WTC11 (cell line): Measurements from ENCODE around the gene LSM6. TPM values are rescaled to one million over a fixed set of nuclear protein-coding genes. Genes with fewer than 3 reads are reported as not detected.

ENCODE experiments used
- ATAC-seq: fragments of 200-7000 bp; cut with Tn5 transposase; 2 replicates; pipeline ENCODE4 v1.10.0; 2021; ENCODE audit warnings: mild to moderate bottlenecking, moderate library complexity
- CTCF ChIA-PET: fragments of 300-600 bp; sonication (Branson Sonifier 250); formaldehyde crosslinking; loops from one replicate; lab custom pipeline; 2021; ENCODE audit warnings: antibody characterized with exemption; lab: Charles Lee
- POLR2A ChIA-PET: fragments of 350-600 bp; sonication (Branson Sonifier 250); formaldehyde crosslinking; loops from one replicate; lab custom pipeline; 2021; ENCODE audit warnings: antibody characterized with exemption; lab: Charles Lee
- DNase-seq: peaks from one replicate; pipeline ENCODE4 v3.0.0; 2021; ENCODE audit warnings: low spot score
- H3K27ac Mint-ChIP-seq: 2 replicates; pipeline ENCODE4 v1.8.0; 2021; ENCODE audit warnings: mixed read lengths
- H3K27me3 Mint-ChIP-seq: 2 replicates; pipeline ENCODE4 v1.8.0; 2021; ENCODE audit warnings: low read depth, mild to moderate bottlenecking, moderate library complexity, mixed read lengths
- H3K36me3 Mint-ChIP-seq: 2 replicates; pipeline ENCODE4 v1.8.0; 2021; ENCODE audit warnings: mixed read lengths
- H3K4me1 Mint-ChIP-seq: 2 replicates; pipeline ENCODE4 v1.8.0; 2022; ENCODE audit warnings: mixed read lengths
- H3K4me3 Mint-ChIP-seq: 2 replicates; pipeline ENCODE4 v1.8.0; 2021; ENCODE audit warnings: mild to moderate bottlenecking, moderate library complexity, mixed read lengths
- H3K9me3 Mint-ChIP-seq: 2 replicates; pipeline ENCODE4 v1.8.0; 2021; ENCODE audit warnings: mixed read lengths
- MYBL2 ChIP-seq: sonication (generic); formaldehyde crosslinking; IDR thresholded peaks from 2 replicates; pipeline ENCODE4 v1.8.1; 2023; ENCODE audit warnings: mild to moderate bottlenecking, moderate library complexity, missing genetic modification reagents
- NFE2L1 ChIP-seq: sonication (generic); formaldehyde crosslinking; IDR thresholded peaks from 2 replicates; pipeline ENCODE4 v1.8.1; 2023; ENCODE audit warnings: missing genetic modification reagents
- OVOL2 ChIP-seq: fragments of 250-450 bp; sonication (Bioruptor Pico); IDR thresholded peaks from 2 replicates; pipeline ENCODE4 v1.9.0; 2021; ENCODE audit warnings: mild to moderate bottlenecking, borderline replicate concordance
- SP1 ChIP-seq: sonication (generic); formaldehyde crosslinking; conservative IDR thresholded peaks from 2 replicates; pipeline ENCODE4 v1.8.1; 2022; ENCODE audit warnings: missing genetic modification reagents
- ZNF121 ChIP-seq: sonication (generic); formaldehyde crosslinking; IDR thresholded peaks from 2 replicates; pipeline ENCODE4 v1.8.0; 2023; ENCODE audit warnings: missing genetic modification reagents
- ZNF138 ChIP-seq: sonication (generic); formaldehyde crosslinking; conservative IDR thresholded peaks from 2 replicates; pipeline ENCODE4 v1.8.1; 2022; ENCODE audit warnings: mild to moderate bottlenecking, moderate library complexity, missing genetic modification reagents
- ZNF416 ChIP-seq: fragments of 250-450 bp; sonication (Bioruptor Pico); IDR thresholded peaks from 2 replicates; pipeline ENCODE4 v1.9.0; 2021; ENCODE audit warnings: mild to moderate bottlenecking, inconsistent platforms
- total RNA-seq: library from RNA; stranded (reverse); gene quantifications from 3 replicates; pipeline ENCODE4 v1.2.3, GENCODE V29; 2021
- TF ChIP-seq, protein P1 (sequence below): fragments of 250-450 bp; sonication (Bioruptor Pico); IDR thresholded peaks from 2 replicates; pipeline ENCODE4 v1.9.0; 2021; ENCODE audit warnings: mild to moderate bottlenecking
- TF ChIP-seq, protein P2 (sequence below): sonication (generic); formaldehyde crosslinking; conservative IDR thresholded peaks from 2 replicates; pipeline ENCODE4 v1.8.1; 2023; ENCODE audit warnings: mild to moderate bottlenecking, low read depth, missing genetic modification reagents, moderate library complexity
- TF ChIP-seq, protein P3 (sequence below): sonication (generic); formaldehyde crosslinking; IDR thresholded peaks from 2 replicates; pipeline ENCODE4 v1.8.1; 2022; ENCODE audit warnings: missing genetic modification reagents, borderline replicate concordance
- TF ChIP-seq, protein P4 (sequence below): sonication (generic); formaldehyde crosslinking; IDR thresholded peaks from 2 replicates; pipeline ENCODE4 v1.8.0; 2023; ENCODE audit warnings: missing genetic modification reagents, mild to moderate bottlenecking, borderline replicate concordance
- TF ChIP-seq, protein P5 (sequence below): sonication (generic); formaldehyde crosslinking; IDR thresholded peaks from 2 replicates; pipeline ENCODE4 v1.8.0; 2023; ENCODE audit warnings: missing genetic modification reagents
- TF ChIP-seq, protein P6 (sequence below): sonication (generic); formaldehyde crosslinking; IDR thresholded peaks from 2 replicates; pipeline ENCODE4 v1.8.1; 2023; ENCODE audit warnings: mild to moderate bottlenecking, missing genetic modification reagents

LSM6 gene
- total RNA-seq, 1 experiment from 2014 or later, result 58.2 TPM

DNA sequence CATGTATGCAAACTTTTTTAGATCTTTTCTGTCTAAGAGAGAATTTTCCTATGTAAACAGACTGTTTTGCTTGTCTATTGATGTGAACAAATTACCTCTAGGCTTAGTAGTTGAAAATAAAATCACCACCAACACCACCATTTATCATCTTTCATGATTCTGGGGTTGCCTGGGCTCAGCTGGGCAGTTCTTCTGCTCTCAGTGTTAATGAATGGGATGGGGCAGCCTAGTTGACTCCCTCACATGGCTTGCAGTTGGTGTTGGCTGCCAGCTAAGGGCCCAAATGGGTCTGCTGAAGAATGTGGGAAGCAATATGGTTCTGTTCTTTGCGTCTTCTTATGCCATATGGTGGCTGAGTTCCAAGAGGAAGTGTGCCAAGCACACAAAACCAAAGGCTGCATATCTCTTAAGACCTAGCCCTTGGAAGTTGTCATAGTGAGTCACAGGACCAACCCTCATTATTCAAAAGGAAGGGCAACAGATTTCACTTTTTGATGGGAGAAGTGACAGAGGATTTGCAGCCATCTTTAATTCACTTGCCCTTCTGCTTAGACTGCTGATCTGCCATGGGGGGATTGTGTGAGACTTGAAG, 56.7 kb downstream of the LSM6 start:
- ATAC-seq, result no peak
- Mint-ChIP-seq H3K4me3 (no peak overlapping the region), H3K4me1 (peaks cover 7% of the 10 kb centered on the region), H3K9me3 (peaks cover 12% of the 10 kb centered on the region)
- CTCF ChIA-PET, result no interaction called here
- TF ChIP-seq, protein P1, sequence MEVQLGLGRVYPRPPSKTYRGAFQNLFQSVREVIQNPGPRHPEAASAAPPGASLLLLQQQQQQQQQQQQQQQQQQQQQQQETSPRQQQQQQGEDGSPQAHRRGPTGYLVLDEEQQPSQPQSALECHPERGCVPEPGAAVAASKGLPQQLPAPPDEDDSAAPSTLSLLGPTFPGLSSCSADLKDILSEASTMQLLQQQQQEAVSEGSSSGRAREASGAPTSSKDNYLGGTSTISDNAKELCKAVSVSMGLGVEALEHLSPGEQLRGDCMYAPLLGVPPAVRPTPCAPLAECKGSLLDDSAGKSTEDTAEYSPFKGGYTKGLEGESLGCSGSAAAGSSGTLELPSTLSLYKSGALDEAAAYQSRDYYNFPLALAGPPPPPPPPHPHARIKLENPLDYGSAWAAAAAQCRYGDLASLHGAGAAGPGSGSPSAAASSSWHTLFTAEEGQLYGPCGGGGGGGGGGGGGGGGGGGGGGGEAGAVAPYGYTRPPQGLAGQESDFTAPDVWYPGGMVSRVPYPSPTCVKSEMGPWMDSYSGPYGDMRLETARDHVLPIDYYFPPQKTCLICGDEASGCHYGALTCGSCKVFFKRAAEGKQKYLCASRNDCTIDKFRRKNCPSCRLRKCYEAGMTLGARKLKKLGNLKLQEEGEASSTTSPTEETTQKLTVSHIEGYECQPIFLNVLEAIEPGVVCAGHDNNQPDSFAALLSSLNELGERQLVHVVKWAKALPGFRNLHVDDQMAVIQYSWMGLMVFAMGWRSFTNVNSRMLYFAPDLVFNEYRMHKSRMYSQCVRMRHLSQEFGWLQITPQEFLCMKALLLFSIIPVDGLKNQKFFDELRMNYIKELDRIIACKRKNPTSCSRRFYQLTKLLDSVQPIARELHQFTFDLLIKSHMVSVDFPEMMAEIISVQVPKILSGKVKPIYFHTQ (CRISPR knock-in tag), result no peak
- TF ChIP-seq, protein P2, sequence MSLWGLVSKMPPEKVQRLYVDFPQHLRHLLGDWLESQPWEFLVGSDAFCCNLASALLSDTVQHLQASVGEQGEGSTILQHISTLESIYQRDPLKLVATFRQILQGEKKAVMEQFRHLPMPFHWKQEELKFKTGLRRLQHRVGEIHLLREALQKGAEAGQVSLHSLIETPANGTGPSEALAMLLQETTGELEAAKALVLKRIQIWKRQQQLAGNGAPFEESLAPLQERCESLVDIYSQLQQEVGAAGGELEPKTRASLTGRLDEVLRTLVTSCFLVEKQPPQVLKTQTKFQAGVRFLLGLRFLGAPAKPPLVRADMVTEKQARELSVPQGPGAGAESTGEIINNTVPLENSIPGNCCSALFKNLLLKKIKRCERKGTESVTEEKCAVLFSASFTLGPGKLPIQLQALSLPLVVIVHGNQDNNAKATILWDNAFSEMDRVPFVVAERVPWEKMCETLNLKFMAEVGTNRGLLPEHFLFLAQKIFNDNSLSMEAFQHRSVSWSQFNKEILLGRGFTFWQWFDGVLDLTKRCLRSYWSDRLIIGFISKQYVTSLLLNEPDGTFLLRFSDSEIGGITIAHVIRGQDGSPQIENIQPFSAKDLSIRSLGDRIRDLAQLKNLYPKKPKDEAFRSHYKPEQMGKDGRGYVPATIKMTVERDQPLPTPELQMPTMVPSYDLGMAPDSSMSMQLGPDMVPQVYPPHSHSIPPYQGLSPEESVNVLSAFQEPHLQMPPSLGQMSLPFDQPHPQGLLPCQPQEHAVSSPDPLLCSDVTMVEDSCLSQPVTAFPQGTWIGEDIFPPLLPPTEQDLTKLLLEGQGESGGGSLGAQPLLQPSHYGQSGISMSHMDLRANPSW (CRISPR knock-in tag), result no peak
- TF ChIP-seq, protein P3, sequence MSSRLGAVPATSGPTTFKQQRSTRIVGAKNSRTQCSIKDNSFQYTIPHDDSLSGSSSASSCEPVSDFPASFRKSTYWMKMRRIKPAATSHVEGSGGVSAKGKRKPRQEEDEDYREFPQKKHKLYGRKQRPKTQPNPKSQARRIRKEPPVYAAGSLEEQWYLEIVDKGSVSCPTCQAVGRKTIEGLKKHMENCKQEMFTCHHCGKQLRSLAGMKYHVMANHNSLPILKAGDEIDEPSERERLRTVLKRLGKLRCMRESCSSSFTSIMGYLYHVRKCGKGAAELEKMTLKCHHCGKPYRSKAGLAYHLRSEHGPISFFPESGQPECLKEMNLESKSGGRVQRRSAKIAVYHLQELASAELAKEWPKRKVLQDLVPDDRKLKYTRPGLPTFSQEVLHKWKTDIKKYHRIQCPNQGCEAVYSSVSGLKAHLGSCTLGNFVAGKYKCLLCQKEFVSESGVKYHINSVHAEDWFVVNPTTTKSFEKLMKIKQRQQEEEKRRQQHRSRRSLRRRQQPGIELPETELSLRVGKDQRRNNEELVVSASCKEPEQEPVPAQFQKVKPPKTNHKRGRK, result no peak
- TF ChIP-seq SP1 (CRISPR knock-in tag) (no peak), MYBL2 (CRISPR knock-in tag) (no peak), NFE2L1 (CRISPR knock-in tag) (no peak), ZNF138 (no peak), OVOL2 (CRISPR knock-in tag) (no peak), ZNF121 (CRISPR knock-in tag) (no peak), ZNF416 (CRISPR knock-in tag) (no peak)
- TF ChIP-seq, protein P4, sequence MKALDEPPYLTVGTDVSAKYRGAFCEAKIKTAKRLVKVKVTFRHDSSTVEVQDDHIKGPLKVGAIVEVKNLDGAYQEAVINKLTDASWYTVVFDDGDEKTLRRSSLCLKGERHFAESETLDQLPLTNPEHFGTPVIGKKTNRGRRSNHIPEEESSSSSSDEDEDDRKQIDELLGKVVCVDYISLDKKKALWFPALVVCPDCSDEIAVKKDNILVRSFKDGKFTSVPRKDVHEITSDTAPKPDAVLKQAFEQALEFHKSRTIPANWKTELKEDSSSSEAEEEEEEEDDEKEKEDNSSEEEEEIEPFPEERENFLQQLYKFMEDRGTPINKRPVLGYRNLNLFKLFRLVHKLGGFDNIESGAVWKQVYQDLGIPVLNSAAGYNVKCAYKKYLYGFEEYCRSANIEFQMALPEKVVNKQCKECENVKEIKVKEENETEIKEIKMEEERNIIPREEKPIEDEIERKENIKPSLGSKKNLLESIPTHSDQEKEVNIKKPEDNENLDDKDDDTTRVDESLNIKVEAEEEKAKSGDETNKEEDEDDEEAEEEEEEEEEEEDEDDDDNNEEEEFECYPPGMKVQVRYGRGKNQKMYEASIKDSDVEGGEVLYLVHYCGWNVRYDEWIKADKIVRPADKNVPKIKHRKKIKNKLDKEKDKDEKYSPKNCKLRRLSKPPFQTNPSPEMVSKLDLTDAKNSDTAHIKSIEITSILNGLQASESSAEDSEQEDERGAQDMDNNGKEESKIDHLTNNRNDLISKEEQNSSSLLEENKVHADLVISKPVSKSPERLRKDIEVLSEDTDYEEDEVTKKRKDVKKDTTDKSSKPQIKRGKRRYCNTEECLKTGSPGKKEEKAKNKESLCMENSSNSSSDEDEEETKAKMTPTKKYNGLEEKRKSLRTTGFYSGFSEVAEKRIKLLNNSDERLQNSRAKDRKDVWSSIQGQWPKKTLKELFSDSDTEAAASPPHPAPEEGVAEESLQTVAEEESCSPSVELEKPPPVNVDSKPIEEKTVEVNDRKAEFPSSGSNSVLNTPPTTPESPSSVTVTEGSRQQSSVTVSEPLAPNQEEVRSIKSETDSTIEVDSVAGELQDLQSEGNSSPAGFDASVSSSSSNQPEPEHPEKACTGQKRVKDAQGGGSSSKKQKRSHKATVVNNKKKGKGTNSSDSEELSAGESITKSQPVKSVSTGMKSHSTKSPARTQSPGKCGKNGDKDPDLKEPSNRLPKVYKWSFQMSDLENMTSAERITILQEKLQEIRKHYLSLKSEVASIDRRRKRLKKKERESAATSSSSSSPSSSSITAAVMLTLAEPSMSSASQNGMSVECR (CRISPR knock-in tag), result no peak
- TF ChIP-seq, protein P5, sequence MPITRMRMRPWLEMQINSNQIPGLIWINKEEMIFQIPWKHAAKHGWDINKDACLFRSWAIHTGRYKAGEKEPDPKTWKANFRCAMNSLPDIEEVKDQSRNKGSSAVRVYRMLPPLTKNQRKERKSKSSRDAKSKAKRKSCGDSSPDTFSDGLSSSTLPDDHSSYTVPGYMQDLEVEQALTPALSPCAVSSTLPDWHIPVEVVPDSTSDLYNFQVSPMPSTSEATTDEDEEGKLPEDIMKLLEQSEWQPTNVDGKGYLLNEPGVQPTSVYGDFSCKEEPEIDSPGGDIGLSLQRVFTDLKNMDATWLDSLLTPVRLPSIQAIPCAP (CRISPR knock-in tag), result no peak
- TF ChIP-seq, protein P6, sequence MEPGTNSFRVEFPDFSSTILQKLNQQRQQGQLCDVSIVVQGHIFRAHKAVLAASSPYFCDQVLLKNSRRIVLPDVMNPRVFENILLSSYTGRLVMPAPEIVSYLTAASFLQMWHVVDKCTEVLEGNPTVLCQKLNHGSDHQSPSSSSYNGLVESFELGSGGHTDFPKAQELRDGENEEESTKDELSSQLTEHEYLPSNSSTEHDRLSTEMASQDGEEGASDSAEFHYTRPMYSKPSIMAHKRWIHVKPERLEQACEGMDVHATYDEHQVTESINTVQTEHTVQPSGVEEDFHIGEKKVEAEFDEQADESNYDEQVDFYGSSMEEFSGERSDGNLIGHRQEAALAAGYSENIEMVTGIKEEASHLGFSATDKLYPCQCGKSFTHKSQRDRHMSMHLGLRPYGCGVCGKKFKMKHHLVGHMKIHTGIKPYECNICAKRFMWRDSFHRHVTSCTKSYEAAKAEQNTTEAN (CRISPR knock-in tag), result no peak
- TF ChIP-seq, all 79 proteins: peak for 0
- POLR2A ChIA-PET, result no interaction called here
- no peaks in the 10 kb centered on the region for H3K36me3 Mint-ChIP-seq
- no peaks in the 10 kb centered on the region for H3K27me3 Mint-ChIP-seq
- H3K27ac Mint-ChIP-seq, result no peak overlapping the region
- DNase-seq, result no peak
